ENCODE data around the gene ARMH3. TPM values are rescaled to one million over a fixed set of nuclear protein-coding genes. Genes with fewer than 3 reads are reported as not detected.

ARMH3 gene
- total and polyA plus RNA-seq, 2 experiments from 2014 or later = 8.7 to 11.1 TPM

GRCh38 chr10:102001435-102002068 lies 54.4 kb downstream of the ARMH3 start (continued):
- TF ChIP-seq, protein P1, sequence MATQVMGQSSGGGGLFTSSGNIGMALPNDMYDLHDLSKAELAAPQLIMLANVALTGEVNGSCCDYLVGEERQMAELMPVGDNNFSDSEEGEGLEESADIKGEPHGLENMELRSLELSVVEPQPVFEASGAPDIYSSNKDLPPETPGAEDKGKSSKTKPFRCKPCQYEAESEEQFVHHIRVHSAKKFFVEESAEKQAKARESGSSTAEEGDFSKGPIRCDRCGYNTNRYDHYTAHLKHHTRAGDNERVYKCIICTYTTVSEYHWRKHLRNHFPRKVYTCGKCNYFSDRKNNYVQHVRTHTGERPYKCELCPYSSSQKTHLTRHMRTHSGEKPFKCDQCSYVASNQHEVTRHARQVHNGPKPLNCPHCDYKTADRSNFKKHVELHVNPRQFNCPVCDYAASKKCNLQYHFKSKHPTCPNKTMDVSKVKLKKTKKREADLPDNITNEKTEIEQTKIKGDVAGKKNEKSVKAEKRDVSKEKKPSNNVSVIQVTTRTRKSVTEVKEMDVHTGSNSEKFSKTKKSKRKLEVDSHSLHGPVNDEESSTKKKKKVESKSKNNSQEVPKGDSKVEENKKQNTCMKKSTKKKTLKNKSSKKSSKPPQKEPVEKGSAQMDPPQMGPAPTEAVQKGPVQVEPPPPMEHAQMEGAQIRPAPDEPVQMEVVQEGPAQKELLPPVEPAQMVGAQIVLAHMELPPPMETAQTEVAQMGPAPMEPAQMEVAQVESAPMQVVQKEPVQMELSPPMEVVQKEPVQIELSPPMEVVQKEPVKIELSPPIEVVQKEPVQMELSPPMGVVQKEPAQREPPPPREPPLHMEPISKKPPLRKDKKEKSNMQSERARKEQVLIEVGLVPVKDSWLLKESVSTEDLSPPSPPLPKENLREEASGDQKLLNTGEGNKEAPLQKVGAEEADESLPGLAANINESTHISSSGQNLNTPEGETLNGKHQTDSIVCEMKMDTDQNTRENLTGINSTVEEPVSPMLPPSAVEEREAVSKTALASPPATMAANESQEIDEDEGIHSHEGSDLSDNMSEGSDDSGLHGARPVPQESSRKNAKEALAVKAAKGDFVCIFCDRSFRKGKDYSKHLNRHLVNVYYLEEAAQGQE (IDR thresholded peaks at IDR 0.05; ENCODE audit: unreplicated experiment) = no peak
- TF ChIP-seq CREB1 (CRISPR knock-in tag; IDR thresholded peaks at IDR 0.05; ENCODE audit: low read depth) = no peak
- TF ChIP-seq ZNF331 (CRISPR knock-in tag; IDR thresholded peaks at IDR 0.05; ENCODE audit: low read depth) = no peak
- TF ChIP-seq ZNF114 (CRISPR knock-in tag; IDR thresholded peaks at IDR 0.05) = no peak
- TF ChIP-seq EZH2 (IDR thresholded peaks at IDR 0.05; ENCODE audit: low read depth, unreplicated experiment) = no peak

DNA sequence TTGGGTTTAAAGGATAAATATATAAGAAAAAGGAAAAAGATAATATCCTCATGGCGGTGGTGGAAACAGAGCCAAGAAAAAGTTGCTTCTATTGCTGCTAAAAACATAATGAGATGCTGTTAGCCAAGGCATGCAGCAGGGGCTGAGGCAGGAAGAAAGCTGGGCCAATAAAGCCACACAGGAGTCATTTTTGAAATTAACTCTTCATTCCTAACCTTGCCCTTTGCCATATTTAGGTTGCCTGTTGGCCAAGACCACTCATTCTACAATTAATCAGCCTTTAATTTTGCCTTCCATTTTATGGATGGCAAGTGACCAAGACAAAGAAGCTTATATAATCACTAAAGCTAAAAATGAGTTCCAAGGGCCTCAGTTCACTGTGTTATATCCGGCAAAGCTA lies 58.2 kb downstream of the ARMH3 start:
- Mint-ChIP-seq H3K36me3 (ENCODE audit: low read depth) (peaks cover 9% of the 10 kb centered on the region; the same call in 2 of the 3 replicates), H3K27ac (no peak overlapping the region), H3K9me3 (no peaks in the 10 kb centered on the region), H3K27me3 (ENCODE audit: insufficient read depth, low read depth, poor library complexity) (no peaks in the 10 kb centered on the region), H3K4me1 (no peaks in the 10 kb centered on the region), H3K4me3 (no peak overlapping the region)
- Histone ChIP-seq H3K27me3 (ENCODE audit: insufficient read depth) (no peaks in the 10 kb centered on the region), H3K4me3 (no peak overlapping the region), H3K27ac (ENCODE audit: low read depth) (peak overlapping the region; percentile 26; the same call in 1 of the 2 replicates), H3K9me2 (ENCODE audit: insufficient read depth) (no peaks in the 10 kb centered on the region), H3K79me2 (replicated peaks; ENCODE audit: insufficient read depth) (no peaks in the 10 kb centered on the region), H3F3A (replicated peaks; ENCODE audit: low read depth) (no peaks in the 10 kb centered on the region), H3K4me1 (ENCODE audit: insufficient read depth) (no peaks in the 10 kb centered on the region), H3K36me3 (ENCODE audit: insufficient read depth) (no peaks in the 10 kb centered on the region), H4K20me1 (replicated peaks; ENCODE audit: insufficient read depth) (no peaks in the 10 kb centered on the region; the same call in 1 of the 2 replicates), H3K4me2 (no peak overlapping the region), H2AFZ (no peak overlapping the region)
- ATAC-seq (no peak), DNase-seq (ENCODE audit: low spot score) (no peak)
- TF ChIP-seq ZNF462 (CRISPR knock-in tag; IDR thresholded peaks at IDR 0.05) (no peak), CREB1 (CRISPR knock-in tag; IDR thresholded peaks at IDR 0.05; ENCODE audit: low read depth) (no peak), ZNF331 (CRISPR knock-in tag; IDR thresholded peaks at IDR 0.05; ENCODE audit: low read depth) (no peak), STAT1 (IDR thresholded peaks at IDR 0.05; ENCODE audit: unreplicated experiment) (no peak), ZNF114 (CRISPR knock-in tag; IDR thresholded peaks at IDR 0.05) (no peak), NANOG (IDR thresholded peaks at IDR 0.05; ENCODE audit: borderline replicate concordance) (no peak)
- TF ChIP-seq, protein P2, sequence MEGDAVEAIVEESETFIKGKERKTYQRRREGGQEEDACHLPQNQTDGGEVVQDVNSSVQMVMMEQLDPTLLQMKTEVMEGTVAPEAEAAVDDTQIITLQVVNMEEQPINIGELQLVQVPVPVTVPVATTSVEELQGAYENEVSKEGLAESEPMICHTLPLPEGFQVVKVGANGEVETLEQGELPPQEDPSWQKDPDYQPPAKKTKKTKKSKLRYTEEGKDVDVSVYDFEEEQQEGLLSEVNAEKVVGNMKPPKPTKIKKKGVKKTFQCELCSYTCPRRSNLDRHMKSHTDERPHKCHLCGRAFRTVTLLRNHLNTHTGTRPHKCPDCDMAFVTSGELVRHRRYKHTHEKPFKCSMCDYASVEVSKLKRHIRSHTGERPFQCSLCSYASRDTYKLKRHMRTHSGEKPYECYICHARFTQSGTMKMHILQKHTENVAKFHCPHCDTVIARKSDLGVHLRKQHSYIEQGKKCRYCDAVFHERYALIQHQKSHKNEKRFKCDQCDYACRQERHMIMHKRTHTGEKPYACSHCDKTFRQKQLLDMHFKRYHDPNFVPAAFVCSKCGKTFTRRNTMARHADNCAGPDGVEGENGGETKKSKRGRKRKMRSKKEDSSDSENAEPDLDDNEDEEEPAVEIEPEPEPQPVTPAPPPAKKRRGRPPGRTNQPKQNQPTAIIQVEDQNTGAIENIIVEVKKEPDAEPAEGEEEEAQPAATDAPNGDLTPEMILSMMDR (conservative IDR thresholded peaks at IDR 0.05; ENCODE audit: low read depth in 2 of 2) = no peak
